GM12891 (cell line): Measurements from ENCODE around the gene AJAP1.

Source experiments
- POLR2A ChIP-seq: IDR thresholded peaks from 2 replicates; pipeline ENCODE4 v1.6.1; 2011; ENCODE audit warnings: low read depth, low read length, control low read depth
- POLR2AphosphoS5 ChIP-seq: IDR thresholded peaks from 2 replicates; pipeline ENCODE4 v1.6.1; 2011; ENCODE audit warnings: low read depth, low read length, control low read depth
- TAF1 ChIP-seq: IDR thresholded peaks from 2 replicates; pipeline ENCODE4 v1.6.1; 2011; ENCODE audit warnings: low read depth, low read length, control low read depth

DNA sequence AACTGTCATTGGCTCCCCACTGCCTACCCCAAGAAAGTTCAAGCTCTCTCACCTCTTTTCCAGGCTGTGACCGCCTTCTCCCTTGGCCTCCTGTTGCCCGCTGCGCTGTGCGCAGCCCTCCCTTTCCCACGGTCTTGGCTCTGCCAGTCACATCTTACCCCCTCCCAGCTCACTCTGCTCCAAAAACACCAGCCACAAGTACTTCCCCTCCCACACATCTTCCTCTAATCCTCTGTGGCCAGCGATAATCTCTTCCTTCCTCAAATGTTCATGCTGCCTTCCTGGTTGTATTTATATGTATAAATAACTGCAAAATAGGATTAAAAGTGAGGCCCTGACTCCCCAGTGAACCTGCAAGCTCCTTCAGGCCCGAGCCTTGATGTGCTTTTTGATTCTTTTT, 81.8 kb downstream of the AJAP1 start:
- TF ChIP-seq POLR2AphosphoS5 = no peak
- TF ChIP-seq TAF1 = no peak
- no peak for TF ChIP-seq POLR2A
